Measurements from ENCODE around the gene PRTN3.
"Not testable (repeated sequence)": the region's sequence is repeated elsewhere in the genome, so short reads cannot be mapped to it uniquely, and the experiment has no call there.

The PRTN3 gene

DNA sequence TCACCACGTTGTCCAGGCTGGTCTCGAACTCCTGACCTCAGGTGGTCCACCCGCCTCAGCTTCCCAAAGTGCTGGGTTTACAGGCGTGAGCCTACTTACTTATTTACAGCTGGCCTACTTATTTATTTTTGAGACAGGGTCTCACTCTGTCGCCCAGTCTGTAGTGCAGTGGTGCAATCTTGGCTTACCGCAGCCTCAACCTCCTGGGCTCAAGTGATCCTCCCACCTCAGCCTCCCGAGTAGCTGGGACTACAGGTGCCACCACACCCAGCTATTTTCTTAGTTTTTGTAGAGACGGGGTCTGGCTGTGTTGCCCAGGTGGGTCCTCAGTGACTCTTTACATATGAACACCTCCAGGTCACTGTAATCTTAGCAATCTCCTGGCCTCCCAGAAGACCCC is 8.4 kb downstream of the PRTN3 start:
- DNase-seq: not testable (repeated sequence)

GRCh38 chr19:850221-850978 is 9.6 kb downstream of the PRTN3 start:
- DNase-seq: no peak

DNA sequence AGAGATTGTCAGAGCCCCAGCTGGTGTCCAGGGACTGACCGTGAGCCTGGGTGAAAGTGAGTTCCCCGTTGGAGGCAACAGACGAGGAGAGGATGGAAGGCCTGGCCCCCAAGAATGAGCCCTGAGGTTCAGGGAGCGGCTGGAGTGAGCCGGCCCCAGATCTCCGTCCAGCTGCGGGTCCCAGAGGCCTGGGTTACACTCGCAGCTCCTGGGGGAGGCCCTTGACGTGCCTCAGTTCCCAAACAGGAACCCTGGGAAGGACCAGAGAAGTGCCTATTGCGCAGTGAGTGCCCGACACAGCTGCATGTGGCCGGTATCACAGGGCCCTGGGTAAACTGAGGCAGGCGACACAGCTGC is 10.2 kb downstream of the PRTN3 start:
- DNase-seq: no peak

DNA sequence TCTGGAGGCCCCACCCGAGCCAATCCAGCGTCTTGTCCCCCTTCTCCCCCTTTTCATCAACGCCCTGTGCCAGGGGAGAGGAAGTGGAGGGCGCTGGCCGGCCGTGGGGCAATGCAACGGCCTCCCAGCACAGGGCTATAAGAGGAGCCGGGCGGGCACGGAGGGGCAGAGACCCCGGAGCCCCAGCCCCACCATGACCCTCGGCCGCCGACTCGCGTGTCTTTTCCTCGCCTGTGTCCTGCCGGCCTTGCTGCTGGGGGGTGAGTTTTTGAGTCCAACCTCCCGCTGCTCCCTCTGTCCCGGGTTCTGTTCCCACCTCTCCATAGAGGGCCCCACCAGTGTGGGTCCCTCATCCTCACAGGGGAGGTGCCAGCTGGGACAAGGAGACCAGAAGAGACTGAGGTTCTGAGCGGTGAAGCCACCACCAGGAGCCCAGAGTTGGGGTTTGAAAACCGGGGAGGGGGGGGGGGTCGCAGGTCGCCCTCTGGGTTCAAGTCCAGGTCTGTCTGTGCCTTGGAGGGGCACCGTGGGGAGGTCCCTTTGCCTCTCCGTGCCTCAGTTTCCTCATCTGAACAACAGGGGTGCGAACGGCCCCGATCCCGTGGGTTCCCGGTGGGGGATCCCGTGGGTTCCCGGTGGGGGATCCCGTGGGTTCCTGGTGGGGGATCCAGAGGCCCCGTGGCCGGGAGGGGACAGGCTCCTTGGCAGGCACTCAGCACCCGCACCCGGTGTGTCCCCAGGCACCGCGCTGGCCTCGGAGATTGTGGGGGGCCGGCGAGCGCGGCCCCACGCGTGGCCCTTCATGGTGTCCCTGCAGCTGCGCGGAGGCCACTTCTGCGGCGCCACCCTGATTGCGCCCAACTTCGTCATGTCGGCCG is 11.6 kb downstream of the PRTN3 start, which contains the start of gene ELANE:
TSS of gene ELANE (plus strand) at position 168 of the 878 bp plus-strand sequence. CDS start at position 194, 26 bp downstream.
- DNase-seq: no peak

DNA sequence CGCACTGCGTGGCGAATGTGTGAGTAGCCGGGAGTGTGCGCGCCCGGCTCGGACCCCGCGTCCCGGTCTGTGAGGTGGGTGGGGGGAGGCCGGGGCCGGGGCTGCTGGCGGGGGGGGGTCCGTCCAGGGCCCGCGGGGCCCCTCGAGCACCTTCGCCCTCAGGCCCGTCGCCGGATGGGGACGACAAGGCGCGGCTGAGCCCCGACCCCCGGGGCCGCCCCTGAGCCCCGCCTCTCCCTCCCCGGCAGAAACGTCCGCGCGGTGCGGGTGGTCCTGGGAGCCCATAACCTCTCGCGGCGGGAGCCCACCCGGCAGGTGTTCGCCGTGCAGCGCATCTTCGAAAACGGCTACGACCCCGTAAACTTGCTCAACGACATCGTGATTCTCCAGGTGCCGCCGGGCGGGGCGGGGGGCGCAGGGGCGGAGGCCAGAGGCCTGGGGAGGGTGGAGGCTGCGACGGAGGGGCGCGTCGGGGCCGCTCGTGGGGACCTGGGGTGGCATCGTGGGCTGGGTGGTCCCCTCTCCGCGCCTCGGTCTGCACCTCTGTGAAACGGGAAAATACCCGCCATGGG is 12.3 kb downstream of the PRTN3 start:
- no peak for DNase-seq

DNA sequence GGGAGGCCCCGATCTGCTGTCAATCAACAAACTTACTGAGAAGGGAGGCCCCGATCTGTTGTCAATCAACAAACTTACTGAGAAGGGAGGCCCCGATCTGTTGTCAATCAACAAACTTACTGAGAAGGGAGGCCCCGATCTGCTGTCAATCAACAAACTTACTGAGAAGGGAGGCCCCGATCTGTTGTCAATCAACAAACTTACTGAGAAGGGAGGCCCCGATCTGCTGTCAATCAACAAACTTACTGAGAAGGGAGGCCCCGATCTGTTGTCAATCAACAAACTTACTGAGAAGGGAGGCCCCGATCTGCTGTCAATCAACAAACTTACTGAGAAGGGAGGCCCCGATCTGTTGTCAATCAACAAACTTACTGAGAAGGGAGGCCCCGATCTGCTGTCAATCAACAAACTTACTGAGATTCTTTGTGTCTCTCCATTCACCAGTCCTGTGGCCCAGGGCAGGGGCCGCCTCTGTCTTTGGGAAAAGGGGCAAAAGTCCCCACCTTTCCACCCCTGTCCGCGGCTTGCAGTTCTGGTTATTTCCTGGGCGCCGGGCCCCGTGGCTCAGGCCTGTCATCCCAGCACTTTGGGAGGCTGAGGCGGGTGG is 12.9 kb downstream of the PRTN3 start:
- DNase-seq: not testable (repeated sequence)

DNA sequence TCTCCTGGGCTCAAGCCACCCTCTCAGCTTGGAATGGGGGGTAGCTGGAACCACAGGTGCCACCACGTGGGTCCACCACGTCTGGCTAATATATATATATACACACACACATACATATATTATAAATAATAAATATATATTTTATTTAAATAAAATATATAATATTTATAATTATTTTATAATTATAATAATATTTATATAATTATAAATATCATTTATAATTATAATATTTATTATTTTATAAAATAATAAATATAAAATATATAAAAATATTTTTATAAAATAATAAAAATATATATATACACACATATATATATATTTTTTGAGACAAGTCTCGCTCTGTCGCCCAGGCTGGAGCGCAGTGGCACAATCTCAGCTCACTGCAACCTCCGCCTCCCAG is 13.8 kb downstream of the PRTN3 start:
- DNase-seq: no peak

GRCh38 chr19:855142-855541 is 14.3 kb downstream of the PRTN3 start:
- DNase-seq: no peak

DNA sequence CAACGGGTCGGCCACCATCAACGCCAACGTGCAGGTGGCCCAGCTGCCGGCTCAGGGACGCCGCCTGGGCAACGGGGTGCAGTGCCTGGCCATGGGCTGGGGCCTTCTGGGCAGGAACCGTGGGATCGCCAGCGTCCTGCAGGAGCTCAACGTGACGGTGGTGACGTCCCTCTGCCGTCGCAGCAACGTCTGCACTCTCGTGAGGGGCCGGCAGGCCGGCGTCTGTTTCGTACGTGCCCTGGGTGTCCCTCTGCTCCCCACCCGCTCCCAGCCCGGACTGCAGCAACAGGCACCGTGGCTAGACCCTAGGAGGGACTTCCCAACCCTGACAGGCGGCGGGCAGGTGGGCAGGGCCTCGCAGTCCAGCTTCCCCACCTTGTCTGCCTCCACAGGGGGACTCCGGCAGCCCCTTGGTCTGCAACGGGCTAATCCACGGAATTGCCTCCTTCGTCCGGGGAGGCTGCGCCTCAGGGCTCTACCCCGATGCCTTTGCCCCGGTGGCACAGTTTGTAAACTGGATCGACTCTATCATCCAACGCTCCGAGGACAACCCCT is 14.8 kb downstream of the PRTN3 start:
- no peak for DNase-seq

- DNase-seq: no peak
These were observed 17.5 kb downstream of the PRTN3 start for GRCh38 chr19:858284-858683.

DNA sequence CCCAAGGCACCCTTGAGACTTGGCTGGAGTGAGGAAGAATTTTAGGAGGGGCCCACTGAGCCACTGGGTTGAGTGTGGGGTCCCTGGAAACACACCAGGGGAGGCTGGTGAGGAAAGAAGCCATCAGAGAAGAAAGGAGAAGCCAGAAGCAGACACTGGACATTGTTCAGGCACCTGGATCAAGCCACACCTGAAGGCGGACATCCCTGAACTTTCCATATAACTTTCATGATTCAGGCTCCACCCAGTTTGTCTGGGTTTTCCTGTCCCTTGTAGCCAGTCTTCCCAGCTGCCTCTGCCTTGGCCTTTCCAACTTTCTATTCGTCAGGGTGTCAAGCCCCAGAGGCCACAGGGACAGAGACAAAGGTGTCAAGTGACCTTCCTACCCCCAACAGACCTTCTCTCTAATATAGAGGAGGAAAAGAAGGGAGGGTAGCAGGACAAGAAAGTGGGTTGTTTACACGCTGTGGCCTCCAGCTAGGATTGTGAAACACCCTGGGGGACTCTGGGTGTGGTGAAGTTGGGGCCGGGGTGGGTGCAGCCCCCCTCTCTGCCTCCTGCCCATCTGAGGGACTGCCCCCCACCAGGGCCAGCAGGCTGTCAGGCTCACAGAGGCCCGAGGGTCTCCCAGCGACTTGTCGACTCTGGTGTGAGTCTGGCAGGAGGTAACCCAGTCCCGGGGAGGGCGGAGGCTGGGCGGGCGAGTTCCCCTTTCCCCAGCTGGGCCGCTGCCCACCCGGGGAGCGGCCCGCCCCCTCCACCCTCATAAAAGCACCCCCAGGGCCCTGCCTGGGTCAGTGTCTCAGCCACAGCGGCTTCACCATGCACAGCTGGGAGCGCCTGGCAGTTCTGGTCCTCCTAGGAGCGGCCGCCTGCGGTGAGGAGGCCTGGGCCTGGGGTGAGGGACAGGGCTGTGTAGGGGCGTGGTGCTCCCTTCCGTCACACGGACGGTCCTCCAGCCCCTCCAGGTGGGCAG is 18.4 kb downstream of the PRTN3 start, which contains the start of gene CFD:
TSS of gene CFD (plus strand) at position 797 of the 976 bp plus-strand sequence. CDS start at position 823, 26 bp downstream.
- peak in 1 of 2 donors; percentile 53 for DNase-seq

DNA sequence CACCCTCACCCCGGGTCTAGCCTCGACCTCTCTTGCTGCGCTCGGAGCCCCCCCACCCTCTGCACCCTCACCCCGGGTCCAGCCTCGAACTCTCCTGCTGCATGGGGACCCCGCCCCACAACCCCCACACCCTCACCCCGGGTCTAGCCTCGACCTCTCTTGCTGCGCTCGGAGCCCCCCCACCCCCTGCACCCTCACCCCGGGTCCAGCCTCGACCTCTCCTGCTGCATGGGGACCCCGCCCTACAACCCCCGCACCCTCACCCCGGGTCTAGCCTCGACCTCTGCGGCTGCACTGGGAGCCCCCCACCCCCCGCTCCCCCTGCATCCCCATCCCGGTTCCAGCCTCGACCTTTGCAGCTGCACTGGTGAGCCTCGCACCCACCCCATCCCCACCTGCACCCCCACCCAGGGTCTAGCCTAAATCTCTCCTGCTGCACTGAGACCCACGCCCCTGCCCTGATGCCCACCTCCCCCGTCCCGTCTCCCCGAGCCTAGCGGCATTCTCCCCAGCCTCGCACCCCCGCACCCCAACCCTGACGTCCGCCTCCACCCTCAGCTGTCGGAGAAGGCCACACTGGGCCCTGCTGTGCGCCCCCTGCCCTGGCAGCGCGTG is 20.4 kb downstream of the PRTN3 start:
- no peak for DNase-seq

- DNase-seq: peak; percentile 69 to 78
These were observed 21.2 kb downstream of the PRTN3 start for GRCh38 chr19:861756-862580.

DNA sequence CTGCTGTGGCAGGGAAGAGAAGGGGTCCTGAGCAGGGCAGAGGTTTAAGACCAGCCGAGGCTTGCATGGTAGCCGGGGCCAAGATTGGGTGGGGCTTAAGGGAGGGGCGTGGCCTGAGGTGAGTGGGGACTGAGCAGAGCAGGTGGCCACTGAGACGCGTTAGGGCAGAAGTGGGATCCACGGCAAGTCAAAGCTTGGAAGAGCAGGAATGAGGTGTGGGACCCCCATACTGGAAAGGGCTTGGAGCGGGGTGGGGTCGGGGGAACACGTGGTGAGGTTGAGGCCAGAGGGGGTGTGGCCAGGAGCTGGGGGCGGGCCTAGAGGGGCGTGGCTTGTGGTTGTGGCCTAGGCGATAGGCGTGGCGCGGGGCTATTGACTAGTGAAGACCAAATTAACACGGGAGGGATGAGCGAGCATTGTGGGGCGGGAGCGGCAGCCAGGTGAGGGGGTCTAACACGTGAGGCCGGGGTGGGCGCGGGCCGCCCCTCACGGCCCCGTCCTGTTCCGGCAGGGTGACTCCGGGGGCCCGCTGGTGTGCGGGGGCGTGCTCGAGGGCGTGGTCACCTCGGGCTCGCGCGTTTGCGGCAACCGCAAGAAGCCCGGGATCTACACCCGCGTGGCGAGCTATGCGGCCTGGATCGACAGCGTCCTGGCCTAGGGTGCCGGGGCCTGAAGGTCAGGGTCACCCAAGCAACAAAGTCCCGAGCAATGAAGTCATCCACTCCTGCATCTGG is 21.9 kb downstream of the PRTN3 start:
- peak; percentile 84 to 85 for DNase-seq

DNA sequence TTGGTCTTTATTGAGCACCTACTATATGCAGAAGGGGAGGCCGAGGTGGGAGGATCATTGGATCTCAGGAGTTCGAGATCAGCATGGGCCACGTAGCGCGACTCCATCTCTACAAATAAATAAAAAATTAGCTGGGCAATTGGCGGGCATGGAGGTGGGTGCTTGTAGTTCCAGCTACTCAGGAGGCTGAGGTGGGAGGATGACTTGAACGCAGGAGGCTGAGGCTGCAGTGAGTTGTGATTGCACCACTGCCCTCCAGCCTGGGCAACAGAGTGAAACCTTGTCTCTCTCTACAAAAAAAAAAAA is 22.5 kb downstream of the PRTN3 start:
- no peak for DNase-seq

GRCh38 chr19:866769-867300 is 26.0 kb downstream of the PRTN3 start:
- no peak for DNase-seq

- DNase-seq: no peak
These were observed 26.5 kb downstream of the PRTN3 start for GRCh38 chr19:867301-867793.

DNA sequence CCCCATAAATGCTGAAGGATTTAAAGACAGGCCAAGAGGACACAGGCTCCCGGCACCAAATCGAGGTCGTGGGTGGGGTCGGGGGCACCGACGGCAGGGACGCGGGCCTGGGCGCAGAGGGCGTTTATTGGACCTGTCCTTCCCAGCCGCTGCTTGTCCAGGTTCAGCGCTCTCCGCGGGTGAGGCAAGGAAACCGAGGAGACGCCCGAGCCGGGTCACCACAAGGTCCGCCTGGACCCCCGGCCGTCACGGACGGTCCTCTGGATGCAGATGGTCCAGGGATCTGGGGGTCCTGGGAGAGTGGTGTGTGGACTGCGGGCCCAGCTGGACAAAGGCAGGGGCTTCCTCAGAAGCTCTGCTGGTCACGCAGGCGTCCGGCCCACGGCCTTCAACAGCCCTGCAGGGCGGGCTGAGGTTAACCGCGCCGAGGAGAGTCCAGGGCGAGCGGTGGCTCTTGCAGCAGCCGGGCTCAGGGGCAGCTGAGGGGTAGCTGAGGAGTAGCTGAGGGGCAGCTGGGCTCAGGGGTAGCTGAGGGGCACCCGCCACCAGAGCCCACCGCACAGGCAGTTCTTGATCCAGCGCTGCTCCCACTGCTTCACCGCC is 27.2 kb downstream of the PRTN3 start:
- DNase-seq: no peak

Measured in CD4-positive, alpha-beta T cell treated with Interleukin-4 for 1 hour (primary cell).